Brain pericyte (primary cell): ENCODE results near the gene SCNN1B.
"Not testable (repeated sequence)": the region's sequence is repeated elsewhere in the genome, so short reads cannot be mapped to it uniquely, and the experiment has no call there.

Experiments used
- DNase-seq: peaks from one replicate; pipeline ENCODE4 v3.0.0-alpha.2; 2012; ENCODE audit warnings: low read depth, low spot score

Gene SCNN1B

GRCh38 chr16:23302045-23302956 lies at the start of gene SCNN1B:
SCNN1B (plus strand) TSS chr16:23302302; CDS start chr16:23348600, 46,298 bp downstream.
- DNase-seq, result no peak

- no peak for DNase-seq
Observed at GRCh38 chr16:23252310-23252709, 49.8 kb upstream of the SCNN1B start.

GRCh38 chr16:23253650-23254049 lies 48.5 kb upstream of the SCNN1B start:
- DNase-seq, result not testable (repeated sequence)

- no peak for DNase-seq
Observed at GRCh38 chr16:23254338-23254737, 47.8 kb upstream of the SCNN1B start.

GRCh38 chr16:23255000-23255399 lies 47.1 kb upstream of the SCNN1B start:
- no peak for DNase-seq

GRCh38 chr16:23256440-23256839 lies 45.7 kb upstream of the SCNN1B start:
- DNase-seq, result no peak

GRCh38 chr16:23257682-23258081 lies 44.4 kb upstream of the SCNN1B start:
- no peak for DNase-seq

- DNase-seq, result no peak
Observed at GRCh38 chr16:23258919-23259237, 43.2 kb upstream of the SCNN1B start.

GRCh38 chr16:23267647-23268046 lies 34.5 kb upstream of the SCNN1B start:
- DNase-seq, result no peak

GRCh38 chr16:23268561-23268960 lies 33.5 kb upstream of the SCNN1B start:
- DNase-seq, result no peak

GRCh38 chr16:23269248-23269953 lies 32.7 kb upstream of the SCNN1B start:
- DNase-seq, result no peak

- no peak for DNase-seq
Observed at GRCh38 chr16:23270654-23271053, 31.4 kb upstream of the SCNN1B start.

GRCh38 chr16:23274968-23275367 lies 27.1 kb upstream of the SCNN1B start:
- no peak for DNase-seq

GRCh38 chr16:23276821-23277220 lies 25.3 kb upstream of the SCNN1B start:
- no peak for DNase-seq

GRCh38 chr16:23278031-23278430 lies 24.1 kb upstream of the SCNN1B start:
- no peak for DNase-seq

- DNase-seq, result no peak
Observed at GRCh38 chr16:23279721-23280153, 22.4 kb upstream of the SCNN1B start.

- DNase-seq, result no peak
Observed at GRCh38 chr16:23280483-23280967, 21.6 kb upstream of the SCNN1B start.

- no peak for DNase-seq
Observed at GRCh38 chr16:23282568-23282967, 19.5 kb upstream of the SCNN1B start.

GRCh38 chr16:23283571-23283970 lies 18.5 kb upstream of the SCNN1B start:
- DNase-seq, result no peak

GRCh38 chr16:23284584-23284983 lies 17.5 kb upstream of the SCNN1B start:
- DNase-seq, result no peak

- no peak for DNase-seq
Observed at GRCh38 chr16:23286131-23286532, 16.0 kb upstream of the SCNN1B start.

GRCh38 chr16:23288209-23288608 lies 13.9 kb upstream of the SCNN1B start:
- DNase-seq, result no peak
